KMS-11 (cell line): ENCODE measurements around the gene RPL21.

ENCODE experiments used
- H2AFZ ChIP-seq: fragments of 200-600 bp; sonication (generic); 2 replicates; pipeline ENCODE4 v1.6.1; 2016; ENCODE audit warnings: antibody characterized with exemption, mixed run types, low read depth
- H3K27ac ChIP-seq: fragments of 200-600 bp; sonication (generic); 2 replicates; pipeline ENCODE4 v1.6.1; 2016; ENCODE audit warnings: mild to moderate bottlenecking, mixed run types
- H3K27me3 ChIP-seq: fragments of 200-600 bp; sonication (generic); 2 replicates; pipeline ENCODE4 v1.6.1; 2017; ENCODE audit warnings: mild to moderate bottlenecking, low read depth, mixed run types, moderate library complexity; ENCODE audit not compliant: insufficient read depth
- H3K36me3 ChIP-seq: fragments of 200-600 bp; sonication (generic); 2 replicates; pipeline ENCODE4 v1.6.1; 2017; ENCODE audit warnings: mild to moderate bottlenecking, mixed run types; ENCODE audit not compliant: insufficient read depth
- H3K4me1 ChIP-seq: fragments of 200-600 bp; sonication (generic); 2 replicates; pipeline ENCODE4 v1.6.1; 2016; ENCODE audit warnings: mild to moderate bottlenecking, low read depth, mixed run types; ENCODE audit not compliant: poor library complexity, severe bottlenecking
- H3K4me2 ChIP-seq: fragments of 200-600 bp; sonication (generic); 2 replicates; pipeline ENCODE4 v1.7.0; 2016; ENCODE audit warnings: mild to moderate bottlenecking, mixed run types
- H3K4me3 ChIP-seq: fragments of 200-600 bp; sonication (generic); IDR thresholded peaks from 2 replicates; pipeline ENCODE4 v1.6.1; 2017; ENCODE audit warnings: low read depth, low read length, mixed read lengths; ENCODE audit not compliant: insufficient read depth
- H3K79me2 ChIP-seq: fragments of 200-600 bp; sonication (generic); 2 replicates; pipeline ENCODE4 v1.6.1; 2016; ENCODE audit warnings: low read depth, mixed run types; ENCODE audit not compliant: insufficient read depth
- H3K9ac ChIP-seq: fragments of 200-600 bp; sonication (generic); 2 replicates; pipeline ENCODE4 v1.6.1; 2016; ENCODE audit warnings: mild to moderate bottlenecking, mixed run types
- H4K20me1 ChIP-seq: fragments of 200-600 bp; sonication (generic); 2 replicates; pipeline ENCODE4 v1.6.1; 2016; ENCODE audit warnings: mild to moderate bottlenecking, mixed run types; ENCODE audit not compliant: insufficient read depth
- TF ChIP-seq, protein P1 (sequence below): fragments of 200-600 bp; sonication (generic); conservative IDR thresholded peaks from 2 replicates; pipeline ENCODE4 v1.6.1; 2017; ENCODE audit warnings: low read depth, mild to moderate bottlenecking, antibody characterized with exemption, low read length, moderate library complexity, mixed read lengths

Gene RPL21

DNA sequence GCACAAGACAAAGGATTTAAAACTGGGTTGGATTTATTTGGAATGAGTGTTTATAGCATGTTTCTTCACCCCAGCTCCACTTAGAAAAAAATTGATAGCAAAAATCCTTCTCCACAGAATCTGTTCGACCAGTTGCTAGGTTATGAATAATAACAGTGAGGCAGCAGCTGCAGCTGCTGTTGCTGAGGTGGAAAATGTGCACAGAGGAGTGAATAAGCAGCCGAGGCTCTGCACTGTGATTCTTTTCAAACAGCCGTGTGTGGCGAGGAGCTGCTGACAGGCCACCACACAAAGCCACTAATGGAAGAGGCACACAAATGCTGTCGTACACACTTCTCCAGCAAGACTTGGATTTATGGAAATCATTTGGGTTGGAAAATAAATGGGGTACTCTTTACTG is 12.8 kb downstream of the RPL21 start:
- Histone ChIP-seq H3K4me3 (no peak overlapping the region), H3K4me1 (no peaks in the 10 kb centered on the region), H4K20me1 (no peaks in the 10 kb centered on the region), H3K36me3 (no peaks in the 10 kb centered on the region), H3K4me2 (no peak overlapping the region), H3K79me2 (no peaks in the 10 kb centered on the region), H2AFZ (no peak overlapping the region), H3K27me3 (no peaks in the 10 kb centered on the region), H3K27ac (no peak overlapping the region), H3K9ac (no peak overlapping the region)
- TF ChIP-seq, protein P1, sequence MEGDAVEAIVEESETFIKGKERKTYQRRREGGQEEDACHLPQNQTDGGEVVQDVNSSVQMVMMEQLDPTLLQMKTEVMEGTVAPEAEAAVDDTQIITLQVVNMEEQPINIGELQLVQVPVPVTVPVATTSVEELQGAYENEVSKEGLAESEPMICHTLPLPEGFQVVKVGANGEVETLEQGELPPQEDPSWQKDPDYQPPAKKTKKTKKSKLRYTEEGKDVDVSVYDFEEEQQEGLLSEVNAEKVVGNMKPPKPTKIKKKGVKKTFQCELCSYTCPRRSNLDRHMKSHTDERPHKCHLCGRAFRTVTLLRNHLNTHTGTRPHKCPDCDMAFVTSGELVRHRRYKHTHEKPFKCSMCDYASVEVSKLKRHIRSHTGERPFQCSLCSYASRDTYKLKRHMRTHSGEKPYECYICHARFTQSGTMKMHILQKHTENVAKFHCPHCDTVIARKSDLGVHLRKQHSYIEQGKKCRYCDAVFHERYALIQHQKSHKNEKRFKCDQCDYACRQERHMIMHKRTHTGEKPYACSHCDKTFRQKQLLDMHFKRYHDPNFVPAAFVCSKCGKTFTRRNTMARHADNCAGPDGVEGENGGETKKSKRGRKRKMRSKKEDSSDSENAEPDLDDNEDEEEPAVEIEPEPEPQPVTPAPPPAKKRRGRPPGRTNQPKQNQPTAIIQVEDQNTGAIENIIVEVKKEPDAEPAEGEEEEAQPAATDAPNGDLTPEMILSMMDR, result no peak

DNA sequence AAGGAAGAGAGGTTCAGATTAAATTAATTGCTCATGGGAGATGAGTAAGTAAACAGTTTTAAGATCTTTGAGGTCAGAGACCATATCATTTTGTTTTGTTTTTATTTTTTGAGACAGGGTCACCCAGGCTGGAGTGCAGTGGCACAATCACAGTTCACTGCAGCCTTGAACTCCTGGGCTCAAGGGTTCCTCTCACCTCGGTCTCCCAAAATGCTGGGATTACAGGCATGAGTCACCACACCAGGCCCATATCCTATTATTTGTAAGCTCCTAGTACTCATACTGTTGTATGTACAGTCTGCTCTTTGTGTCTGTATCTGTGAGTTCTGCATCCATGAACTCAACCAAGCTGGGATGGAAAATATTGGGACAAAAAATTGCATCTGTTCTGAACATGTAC is 13.3 kb downstream of the RPL21 start:
- H3K4me2 ChIP-seq, result no peak overlapping the region
- no peaks in the 10 kb centered on the region for H3K27me3 ChIP-seq
- no peak overlapping the region for H3K9ac ChIP-seq
- H3K79me2 ChIP-seq, result no peaks in the 10 kb centered on the region
- no peak overlapping the region for H3K27ac ChIP-seq
- no peaks in the 10 kb centered on the region for H3K36me3 ChIP-seq
- no peaks in the 10 kb centered on the region for H4K20me1 ChIP-seq
- H3K4me1 ChIP-seq, result no peaks in the 10 kb centered on the region
- TF ChIP-seq, protein P1, result no peak
- H3K4me3 ChIP-seq, result no peak overlapping the region
- H2AFZ ChIP-seq, result no peak overlapping the region

DNA sequence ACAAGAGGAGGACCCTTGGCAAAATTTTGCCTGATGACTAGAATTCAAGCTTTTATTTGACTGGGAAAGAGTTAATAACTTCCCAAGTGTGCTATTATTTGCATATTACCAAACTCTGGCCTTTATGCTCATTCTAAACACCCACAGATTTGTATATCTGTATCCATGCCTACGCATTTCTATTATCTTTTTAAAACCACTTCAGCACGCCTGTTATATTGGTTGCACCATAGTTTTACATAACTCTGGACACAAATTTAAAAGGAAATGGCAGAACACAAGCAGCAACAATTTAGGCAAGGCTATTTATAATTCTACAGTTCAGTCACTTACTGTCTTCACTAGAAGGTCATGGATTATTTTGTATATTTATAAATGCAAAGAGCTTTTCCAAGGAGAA is 15.6 kb downstream of the RPL21 start:
- Histone ChIP-seq H3K79me2 (no peaks in the 10 kb centered on the region), H3K4me3 (no peak overlapping the region), H3K4me2 (no peak overlapping the region), H2AFZ (no peak overlapping the region), H3K27ac (no peak overlapping the region), H4K20me1 (no peaks in the 10 kb centered on the region), H3K9ac (no peak overlapping the region), H3K27me3 (no peaks in the 10 kb centered on the region), H3K4me1 (no peaks in the 10 kb centered on the region), H3K36me3 (no peaks in the 10 kb centered on the region)
- TF ChIP-seq, protein P1, result no peak

DNA sequence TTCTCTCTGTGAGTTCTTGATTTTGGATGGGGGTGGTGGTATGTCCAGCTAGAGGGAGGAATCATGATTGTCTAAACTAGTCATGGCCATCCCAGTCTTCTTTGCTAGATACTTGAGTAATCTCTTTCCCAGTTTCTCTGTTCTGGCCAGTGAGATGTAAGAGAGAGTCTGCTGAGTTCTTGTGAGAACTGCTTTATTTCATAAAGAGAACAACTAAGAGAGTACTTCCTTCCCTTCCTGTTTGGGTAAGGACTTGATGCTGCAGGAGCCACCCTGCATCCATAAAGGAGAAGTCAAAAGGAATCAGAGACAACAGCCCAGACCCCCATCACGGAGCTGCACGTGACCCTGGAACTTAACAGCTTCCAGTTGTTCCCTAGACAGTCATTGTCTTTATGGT is 16.2 kb downstream of the RPL21 start:
- no peaks in the 10 kb centered on the region for H3K27me3 ChIP-seq
- H3K4me3 ChIP-seq, result no peak overlapping the region
- no peak overlapping the region for H3K27ac ChIP-seq
- no peak overlapping the region for H3K9ac ChIP-seq
- no peak overlapping the region for H2AFZ ChIP-seq
- no peaks in the 10 kb centered on the region for H3K36me3 ChIP-seq
- TF ChIP-seq, protein P1, result no peak
- H3K4me1 ChIP-seq, result no peaks in the 10 kb centered on the region
- no peak overlapping the region for H3K4me2 ChIP-seq
- H3K79me2 ChIP-seq, result no peaks in the 10 kb centered on the region
- no peaks in the 10 kb centered on the region for H4K20me1 ChIP-seq
